BJ (cell line): ENCODE data around the gene MGAT4C. TPM values are rescaled to one million over a fixed set of nuclear protein-coding genes. Genes with fewer than 3 reads are reported as not detected.
"Not testable (repeated sequence)": the region's sequence is repeated elsewhere in the genome, so short reads cannot be mapped to it uniquely, and the experiment has no call there.

Experiments
- CTCF ChIA-PET: fragments of 350-600 bp; formaldehyde crosslinking; extraction: SDS; loops from one replicate; lab custom pipeline; 2021; ENCODE audit warnings: antibody characterized with exemption, inconsistent platforms; lab: Yijun Ruan, JAX
- POLR2A ChIA-PET: fragments of 300-600 bp; sonication (Branson Sonifier 250); formaldehyde crosslinking; extraction: SDS; loops from one replicate; lab custom pipeline; 2021; ENCODE audit warnings: antibody characterized with exemption; lab: Charles Lee
- DNase-seq: peaks from one replicate; pipeline ENCODE4 v3.0.0-alpha.2; 2011; ENCODE audit warnings: low read depth
- H3K27me3 ChIP-seq: 2 replicates; pipeline ENCODE4 v1.6.0; 2011; ENCODE audit warnings: low read length; ENCODE audit not compliant: control insufficient read depth, insufficient read depth
- H3K36me3 ChIP-seq: 2 replicates; pipeline ENCODE4 v1.5.1; 2011; ENCODE audit warnings: low read length; ENCODE audit not compliant: control insufficient read depth, insufficient read depth
- H3K4me3 ChIP-seq: 2 replicates; pipeline ENCODE4 v1.5.1; 2011; ENCODE audit warnings: low read depth, mild to moderate bottlenecking, control low read depth, low read length
- polyA plus RNA-seq: library from polyadenylated mRNA; depleted of rRNA; stranded (reverse); fragments of >200 nt; gene quantifications from 2 replicates; pipeline ENCODE4 v1.2.3, GENCODE V29; 2011
- TF ChIP-seq, protein P1 (sequence below): IDR thresholded peaks from 2 replicates; pipeline ENCODE4 v1.5.1; 2011; ENCODE audit warnings: low read depth, mild to moderate bottlenecking, control low read depth, inconsistent platforms, low read length, moderate library complexity; ENCODE audit not compliant: insufficient read depth

MGAT4C gene
- polyA plus RNA-seq, 1 experiment: not detected

- no peak for DNase-seq
- CTCF ChIA-PET: no interaction called here
- POLR2A ChIA-PET: no interaction called here
- Histone ChIP-seq H3K27me3 (no peaks in the 10 kb centered on the region), H3K36me3 (no peaks in the 10 kb centered on the region), H3K4me3 (no peak overlapping the region)
- TF ChIP-seq, protein P1, sequence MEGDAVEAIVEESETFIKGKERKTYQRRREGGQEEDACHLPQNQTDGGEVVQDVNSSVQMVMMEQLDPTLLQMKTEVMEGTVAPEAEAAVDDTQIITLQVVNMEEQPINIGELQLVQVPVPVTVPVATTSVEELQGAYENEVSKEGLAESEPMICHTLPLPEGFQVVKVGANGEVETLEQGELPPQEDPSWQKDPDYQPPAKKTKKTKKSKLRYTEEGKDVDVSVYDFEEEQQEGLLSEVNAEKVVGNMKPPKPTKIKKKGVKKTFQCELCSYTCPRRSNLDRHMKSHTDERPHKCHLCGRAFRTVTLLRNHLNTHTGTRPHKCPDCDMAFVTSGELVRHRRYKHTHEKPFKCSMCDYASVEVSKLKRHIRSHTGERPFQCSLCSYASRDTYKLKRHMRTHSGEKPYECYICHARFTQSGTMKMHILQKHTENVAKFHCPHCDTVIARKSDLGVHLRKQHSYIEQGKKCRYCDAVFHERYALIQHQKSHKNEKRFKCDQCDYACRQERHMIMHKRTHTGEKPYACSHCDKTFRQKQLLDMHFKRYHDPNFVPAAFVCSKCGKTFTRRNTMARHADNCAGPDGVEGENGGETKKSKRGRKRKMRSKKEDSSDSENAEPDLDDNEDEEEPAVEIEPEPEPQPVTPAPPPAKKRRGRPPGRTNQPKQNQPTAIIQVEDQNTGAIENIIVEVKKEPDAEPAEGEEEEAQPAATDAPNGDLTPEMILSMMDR: no peak
Observed at GRCh38 chr12:86097161-86097560, 159.0 kb downstream of the MGAT4C start.

- CTCF ChIA-PET: no interaction called here
- Histone ChIP-seq H3K4me3 (no peak overlapping the region), H3K27me3 (no peaks in the 10 kb centered on the region), H3K36me3 (no peaks in the 10 kb centered on the region)
- POLR2A ChIA-PET: no interaction called here
- TF ChIP-seq, protein P1: no peak
- no peak for DNase-seq
Observed at GRCh38 chr12:86091681-86092080, 164.5 kb downstream of the MGAT4C start.

DNA sequence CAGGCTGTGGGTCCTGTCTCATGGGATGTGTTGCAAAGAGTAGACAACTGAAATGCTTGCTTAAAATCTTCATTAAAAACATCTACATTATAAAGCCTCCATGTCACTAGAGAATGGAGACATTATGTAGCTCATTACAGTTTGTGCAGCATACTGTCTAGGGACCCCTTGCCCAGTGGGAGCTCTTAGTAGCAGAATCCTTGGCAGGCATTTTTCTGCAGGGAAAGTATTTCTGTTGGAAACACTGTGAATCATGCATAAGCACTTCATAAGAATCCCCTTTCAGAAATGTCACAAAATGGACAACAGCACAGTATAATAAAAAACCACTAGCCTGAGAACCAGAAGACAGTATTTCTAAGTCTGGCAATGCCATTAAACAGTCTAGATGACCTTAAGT is 174.3 kb downstream of the MGAT4C start:
- no peak for DNase-seq

DNA sequence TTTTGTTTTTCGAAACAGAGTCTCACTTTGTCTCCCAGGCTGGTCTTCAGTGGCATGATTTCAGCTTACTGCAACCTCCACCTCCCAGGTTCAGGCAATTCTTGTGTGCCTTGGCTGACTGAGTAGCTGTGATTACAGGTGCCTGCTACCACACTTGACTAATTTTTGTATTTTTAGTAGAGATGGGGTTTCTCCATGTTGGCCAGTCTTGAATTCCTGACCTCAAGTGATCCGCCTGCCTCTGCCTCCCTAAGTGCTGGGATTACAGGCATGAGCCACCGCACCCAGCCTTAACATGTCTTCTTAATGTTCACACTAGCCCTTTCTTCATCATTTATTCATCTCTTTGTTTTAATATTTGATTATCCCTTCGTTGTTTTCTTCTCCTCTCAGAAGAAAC is 197.1 kb downstream of the MGAT4C start:
- H3K36me3 ChIP-seq, H3K4me3 ChIP-seq, H3K27me3 ChIP-seq, POLR2A ChIA-PET, CTCF ChIA-PET, DNase-seq: not testable (repeated sequence)

More for the DNA sequence above, 174.3 kb downstream of the MGAT4C start:
- CTCF ChIA-PET: no interaction called here
- Histone ChIP-seq H3K4me3 (no peak overlapping the region), H3K36me3 (no peaks in the 10 kb centered on the region), H3K27me3 (no peaks in the 10 kb centered on the region)
- POLR2A ChIA-PET: no interaction called here
- TF ChIP-seq, protein P1: no peak

DNA sequence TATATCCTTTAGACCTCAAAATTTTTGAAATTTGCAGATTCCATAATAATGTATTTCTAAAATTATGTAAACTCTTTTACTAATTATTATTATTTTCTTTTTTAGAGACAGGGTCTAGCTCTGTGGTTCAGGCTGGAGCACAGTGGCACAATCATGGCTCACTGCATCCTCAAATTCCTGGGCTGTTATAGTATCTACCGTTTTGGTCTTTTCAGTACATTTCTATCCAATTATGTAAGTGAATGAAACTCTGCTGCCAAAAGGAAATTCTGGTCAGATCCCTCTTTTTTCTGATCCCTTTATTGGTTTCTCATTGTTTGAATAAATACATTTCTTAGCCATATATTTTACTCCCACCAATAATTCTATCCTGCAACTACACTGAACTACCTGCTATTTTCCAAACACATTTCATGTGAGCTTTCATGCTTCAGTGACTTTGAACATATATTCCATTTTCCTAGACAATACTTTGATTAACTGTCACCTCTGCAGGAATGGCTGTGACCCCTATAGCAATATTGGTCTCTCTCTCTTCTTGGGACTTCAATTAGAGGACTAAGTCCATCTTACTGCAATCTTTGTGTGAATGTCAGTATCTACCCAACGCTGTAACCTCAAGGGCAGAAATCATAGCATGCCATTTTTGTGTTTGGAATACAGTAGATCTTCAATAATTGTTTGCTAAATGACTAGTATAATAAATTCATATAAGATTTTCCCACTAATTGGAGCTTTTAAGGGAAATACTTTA is 198.9 kb downstream of the MGAT4C start:
- CTCF ChIA-PET: no interaction called here
- H3K27me3 ChIP-seq: no peaks in the 10 kb centered on the region
- H3K36me3 ChIP-seq: no peaks in the 10 kb centered on the region
- no peak overlapping the region for H3K4me3 ChIP-seq
- DNase-seq: no peak
- TF ChIP-seq, protein P1: no peak
- POLR2A ChIA-PET: no interaction called here

DNA sequence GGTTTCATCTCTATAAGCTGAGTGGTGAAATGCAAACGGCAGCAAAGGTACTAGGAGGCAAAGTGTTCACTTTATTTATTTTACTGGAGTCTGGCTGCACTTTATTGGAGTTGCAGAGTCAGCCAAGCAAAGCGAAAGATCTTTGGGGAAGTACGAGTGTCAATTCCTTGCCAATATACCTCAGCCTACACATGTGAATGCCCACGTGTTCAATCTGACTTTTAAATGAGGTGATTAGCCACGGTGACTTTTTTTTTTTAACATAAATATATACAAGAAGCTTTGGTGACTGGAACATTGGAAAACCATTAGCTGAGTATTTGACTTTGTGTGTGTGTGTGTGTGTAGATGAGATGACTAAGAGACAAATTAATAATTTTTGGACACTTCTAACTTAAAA is 203.3 kb downstream of the MGAT4C start:
- Histone ChIP-seq H3K27me3 (no peaks in the 10 kb centered on the region), H3K4me3 (no peak overlapping the region), H3K36me3 (no peaks in the 10 kb centered on the region)
- ChIA-PET CTCF (interaction anchor here (1.0 kb wide), 1 partner anchor 9 kb away, joined by 3 read pairs; no protein-coding TSS in a partner anchor), POLR2A (no interaction called here)
- TF ChIP-seq, protein P1: no peak
- DNase-seq: no peak
